Stimulated activated CD8-positive, alpha-beta memory T cell treated with anti-CD3 and anti-CD28 coated beads, Interleukin-15, amount 100 ng/mL, for 4 hours (primary cell): ENCODE data around the gene GRIN2D.
A peak's percentile ranks its signal among the peaks of the same experiment; 100 is the strongest.

Experiments
- DNase-seq, 2 donors: peaks; one replicate each; pipeline ENCODE4 v3.0.0-alpha.2; 2020; ENCODE audit warnings: low read depth in 2 of 2

GRIN2D gene

GRCh38 chr19:48397263-48398101, 4.0 kb downstream of the GRIN2D start:
- DNase-seq: no peak

- DNase-seq: no peak
Measured at GRCh38 chr19:48398102-48398374, 4.6 kb downstream of the GRIN2D start.

GRCh38 chr19:48398375-48399235, 5.1 kb downstream of the GRIN2D start:
- DNase-seq: peak; percentile 68 to 70

- no peak for DNase-seq
Measured at GRCh38 chr19:48400018-48400742, 6.7 kb downstream of the GRIN2D start.

GRCh38 chr19:48401287-48401686, 7.8 kb downstream of the GRIN2D start:
- DNase-seq: no peak

GRCh38 chr19:48403606-48404005, 10.1 kb downstream of the GRIN2D start:
- no peak for DNase-seq

GRCh38 chr19:48405010-48405659, 11.7 kb downstream of the GRIN2D start:
- DNase-seq: no peak

- no peak for DNase-seq
Measured at GRCh38 chr19:48405850-48406249, 12.4 kb downstream of the GRIN2D start.

- DNase-seq: no peak
Measured at GRCh38 chr19:48413879-48414587, 20.6 kb downstream of the GRIN2D start.

GRCh38 chr19:48415395-48415794, 21.9 kb downstream of the GRIN2D start:
- DNase-seq: peak in 1 of 2 donors; percentile 50

- DNase-seq: no peak
Measured at GRCh38 chr19:48415806-48416221, 22.3 kb downstream of the GRIN2D start.

- no peak for DNase-seq
Measured at GRCh38 chr19:48417421-48417820, 24.0 kb downstream of the GRIN2D start.

GRCh38 chr19:48418317-48419064, 25.0 kb downstream of the GRIN2D start:
- no peak for DNase-seq

GRCh38 chr19:48419158-48419920, 25.9 kb downstream of the GRIN2D start:
- DNase-seq: peak; percentile 42 to 50

GRCh38 chr19:48421548-48421947, 28.1 kb downstream of the GRIN2D start:
- DNase-seq: no peak

- DNase-seq: no peak
Measured at GRCh38 chr19:48424694-48425219, 31.3 kb downstream of the GRIN2D start.

- no peak for DNase-seq
Measured at GRCh38 chr19:48428670-48429069, 35.2 kb downstream of the GRIN2D start.

GRCh38 chr19:48433337-48433736, 39.9 kb downstream of the GRIN2D start:
- no peak for DNase-seq

GRCh38 chr19:48436586-48436985, 43.1 kb downstream of the GRIN2D start:
- no peak for DNase-seq
